Measurements from ENCODE around the gene SMS.

DNA sequence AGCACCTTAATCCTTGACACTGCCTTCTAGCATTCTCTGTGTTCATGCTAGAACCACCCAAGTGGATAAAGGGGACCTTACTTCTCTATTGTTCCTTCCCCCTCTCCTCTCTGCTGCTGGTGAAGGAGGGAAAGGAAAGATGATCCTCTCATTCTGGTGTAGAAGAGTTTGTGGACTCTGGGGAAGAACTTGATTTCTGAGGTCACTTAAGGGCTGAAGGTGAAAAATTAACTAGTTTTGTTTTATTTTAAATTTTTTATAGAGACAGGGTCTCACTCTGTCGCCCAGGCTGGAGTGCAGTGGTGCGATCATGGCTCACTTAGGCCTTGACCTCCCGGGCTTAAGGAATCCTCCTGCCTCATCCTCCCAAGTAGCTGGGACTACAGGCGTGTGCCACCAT lies 29.8 kb downstream of the SMS start:
- TF ChIP-seq CTCF (IDR thresholded peaks at IDR 0.05) (no peak), POLR2A (IDR thresholded peaks at IDR 0.05) (no peak), EP300 (IDR thresholded peaks at IDR 0.05) (no peak), POLR2AphosphoS5 (IDR thresholded peaks at IDR 0.05) (no peak)

Data from stomach (tissue), 4 donors.